Lower leg skin (tissue), 4 donors: ENCODE data around the gene ZFAND3. TPM values are rescaled to one million over a fixed set of nuclear protein-coding genes. Genes with fewer than 3 reads are reported as not detected.
A peak's percentile ranks its signal among the peaks of the same experiment; 100 is the strongest.

Experiments used
- DNase-seq, 2 donors: peaks; one replicate each; pipeline ENCODE4 v3.0.0-alpha.2; 2019; ENCODE audit warnings: low spot score in 2 of 2
- H3K4me3 ChIP-seq: fragments of 200-600 bp; sonication (generic); 2 replicates; pipeline ENCODE4 v1.5.1; 2017; ENCODE audit warnings: mild to moderate bottlenecking, low read depth; ENCODE audit not compliant: poor library complexity, severe bottlenecking
- POLR2A ChIP-seq, 2 donors: fragments of 450-650 bp; IDR thresholded peaks; one replicate each; pipeline ENCODE4 v1.6.1; 2016 to 2017; ENCODE audit warnings: antibody characterized with exemption in 2 of 2, mild to moderate bottlenecking in 1 of 2, moderate library complexity in 1 of 2
- WGBS, 2 donors: methylation state at CpG; one replicate each; pipeline ENCODE4 v1.1.5; 2018; 5-methylcytosine and 5-hydroxymethylcytosine counted together
- intact Hi-C: fragments of 100-400 bp; cut with DNase I; formaldehyde crosslinking; loops from one replicate; pipeline ENCODE4 v1.15.0; 2023; ENCODE audit warnings: low total_unique reads
- total RNA-seq, 4 donors: library from RNA; depleted of rRNA; stranded (reverse); fragments of >200 nt; gene quantifications; one replicate each; pipeline ENCODE4 v1.1.0, GENCODE V29; 2016
- TF ChIP-seq, protein P1 (sequence below), 3 donors: fragments of 450-650 bp; IDR thresholded peaks; one replicate each; pipeline ENCODE4 v1.5.1; 2016; ENCODE audit warnings: antibody characterized with exemption in 3 of 3, mild to moderate bottlenecking in 3 of 3, moderate library complexity in 2 of 3

ZFAND3 gene
- total RNA-seq, 4 donors from 2014 or later = 26.3 to 40.8 (median 30.3) TPM

DNA sequence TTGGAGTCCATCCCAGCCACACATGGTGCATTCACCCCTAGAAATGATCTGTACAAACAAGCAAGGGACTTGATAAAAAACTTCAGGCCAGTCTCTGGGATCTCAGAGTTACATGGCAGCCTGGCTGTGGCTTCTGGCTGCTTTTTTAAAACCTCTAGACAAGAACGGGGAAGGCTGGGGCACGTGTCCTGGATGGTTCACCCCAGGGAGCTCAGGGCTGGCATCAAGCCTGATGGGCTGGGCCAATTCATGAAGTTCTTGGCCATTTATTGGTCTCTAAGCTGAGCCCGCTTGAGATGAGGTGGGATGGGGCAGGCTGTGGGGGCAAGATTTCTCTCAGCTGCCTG, 10.4 kb upstream of the ZFAND3 start:
- intact Hi-C loops = no loop called here
- no peak for TF ChIP-seq POLR2A (IDR thresholded peaks at IDR 0.05)
- TF ChIP-seq, protein P1, sequence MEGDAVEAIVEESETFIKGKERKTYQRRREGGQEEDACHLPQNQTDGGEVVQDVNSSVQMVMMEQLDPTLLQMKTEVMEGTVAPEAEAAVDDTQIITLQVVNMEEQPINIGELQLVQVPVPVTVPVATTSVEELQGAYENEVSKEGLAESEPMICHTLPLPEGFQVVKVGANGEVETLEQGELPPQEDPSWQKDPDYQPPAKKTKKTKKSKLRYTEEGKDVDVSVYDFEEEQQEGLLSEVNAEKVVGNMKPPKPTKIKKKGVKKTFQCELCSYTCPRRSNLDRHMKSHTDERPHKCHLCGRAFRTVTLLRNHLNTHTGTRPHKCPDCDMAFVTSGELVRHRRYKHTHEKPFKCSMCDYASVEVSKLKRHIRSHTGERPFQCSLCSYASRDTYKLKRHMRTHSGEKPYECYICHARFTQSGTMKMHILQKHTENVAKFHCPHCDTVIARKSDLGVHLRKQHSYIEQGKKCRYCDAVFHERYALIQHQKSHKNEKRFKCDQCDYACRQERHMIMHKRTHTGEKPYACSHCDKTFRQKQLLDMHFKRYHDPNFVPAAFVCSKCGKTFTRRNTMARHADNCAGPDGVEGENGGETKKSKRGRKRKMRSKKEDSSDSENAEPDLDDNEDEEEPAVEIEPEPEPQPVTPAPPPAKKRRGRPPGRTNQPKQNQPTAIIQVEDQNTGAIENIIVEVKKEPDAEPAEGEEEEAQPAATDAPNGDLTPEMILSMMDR (IDR thresholded peaks at IDR 0.05) = no peak
- H3K4me3 ChIP-seq = no peak overlapping the region
- WGBS, 2 donors = 9 to 24% methylated on average over 3 of the region's 3 CpGs
- peak in 1 of 2 donors; percentile 41 for DNase-seq

DNA sequence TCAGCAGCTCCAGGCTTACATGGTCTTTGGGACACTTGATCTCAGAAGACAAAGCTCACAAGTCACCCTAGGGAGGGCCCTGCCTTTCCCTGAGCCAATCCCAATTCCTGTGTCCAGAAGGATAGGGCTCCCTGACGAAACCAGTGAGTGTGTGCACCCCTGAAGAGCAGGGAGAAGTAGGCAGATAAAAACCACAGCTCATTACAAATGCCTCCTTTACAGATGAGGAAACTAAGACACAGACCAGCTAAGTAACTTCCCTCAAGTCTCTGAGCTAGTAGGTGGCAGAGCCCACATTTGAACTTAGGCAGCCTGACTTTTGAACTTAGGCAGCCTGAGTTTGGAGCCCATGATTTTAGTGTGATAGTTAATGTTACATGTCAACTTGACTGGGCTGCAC, 6.7 kb upstream of the ZFAND3 start:
- intact Hi-C loops = no loop called here
- TF ChIP-seq, protein P1 (IDR thresholded peaks at IDR 0.05) = no peak
- no peak for TF ChIP-seq POLR2A (IDR thresholded peaks at IDR 0.05)
- no peak for DNase-seq
- WGBS, 2 donors = 100% methylated on average over 1 of the region's 1 CpG
- no peak overlapping the region for H3K4me3 ChIP-seq

DNA sequence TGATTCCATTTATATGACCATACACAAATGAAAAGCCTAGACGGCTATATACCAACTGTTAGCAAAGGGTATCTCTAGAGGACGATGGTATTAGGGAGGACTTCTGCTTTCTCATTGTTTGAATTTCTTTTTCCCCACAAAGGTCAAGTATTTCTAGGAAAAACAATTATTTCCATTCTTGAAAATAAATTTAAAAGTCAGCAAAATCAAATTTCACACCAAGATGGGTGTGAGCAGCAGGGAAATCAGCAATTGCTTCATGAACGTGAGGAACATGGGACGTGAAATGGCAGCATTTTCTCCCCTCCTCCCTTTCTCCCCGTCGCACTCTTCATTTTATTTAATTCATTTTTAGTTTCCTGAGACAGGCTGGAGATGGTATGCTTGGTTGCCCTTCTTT, 5.2 kb upstream of the ZFAND3 start:
- 90 to 91% methylated on average over 6 of the region's 6 CpGs for WGBS, 2 donors
- no peak for DNase-seq
- TF ChIP-seq, protein P1 (IDR thresholded peaks at IDR 0.05) = no peak
- TF ChIP-seq POLR2A (IDR thresholded peaks at IDR 0.05) = no peak
- no peak overlapping the region for H3K4me3 ChIP-seq
- intact Hi-C loops = no loop called here

- H3K4me3 ChIP-seq = no peak overlapping the region
- TF ChIP-seq, protein P1 (IDR thresholded peaks at IDR 0.05) = no peak
- no peak for TF ChIP-seq POLR2A (IDR thresholded peaks at IDR 0.05)
- intact Hi-C loops = no loop called here
- 82 to 87% methylated on average over 7 of the region's 7 CpGs for WGBS, 2 donors
- DNase-seq = no peak
Observed at GRCh38 chr6:37816599-37817375, 2.7 kb upstream of the ZFAND3 start.

DNA sequence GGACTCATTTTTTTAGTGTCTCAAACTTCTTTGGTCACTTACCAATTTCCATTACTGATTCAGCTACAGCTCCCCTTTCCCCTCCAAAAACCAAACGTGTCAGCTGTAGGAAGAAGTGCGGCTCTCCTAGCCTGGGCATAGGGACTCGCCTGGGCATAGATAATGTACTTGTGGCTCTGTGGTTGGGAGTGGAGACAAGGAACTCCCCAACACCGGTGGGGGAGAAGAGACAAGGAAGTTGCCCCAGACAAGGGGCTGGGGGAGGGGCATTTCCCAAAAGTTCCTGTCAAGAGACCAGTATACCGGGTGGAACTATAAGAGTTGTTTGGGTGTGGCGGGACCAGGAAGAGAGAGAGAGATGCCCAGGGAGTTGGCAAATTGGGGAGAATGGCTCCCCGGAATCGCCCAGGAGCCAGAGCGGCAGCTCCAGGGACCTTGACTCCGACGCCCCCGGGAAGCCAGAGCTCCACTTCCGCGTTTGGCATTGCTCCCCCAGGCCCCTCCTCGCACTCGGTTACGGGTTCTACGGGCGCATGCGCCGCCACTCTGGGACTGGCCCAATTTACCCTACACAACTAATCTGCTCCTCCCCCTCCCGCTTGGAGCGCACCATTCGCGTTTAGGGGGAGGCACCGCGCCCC, 871 bp upstream of the ZFAND3 start:
- intact Hi-C loops = no loop called here
- WGBS, 2 donors = 0 to 1% methylated on average over 26 to 27 of the region's 27 CpGs
- DNase-seq = peak; percentile 95 to 99
- TF ChIP-seq POLR2A (IDR thresholded peaks at IDR 0.05) = peak in 1 of 2 donors; percentile 34
- TF ChIP-seq, protein P1 (IDR thresholded peaks at IDR 0.05) = no peak
- peak overlapping the region; percentile 64 for H3K4me3 ChIP-seq
